Cardiac fibroblast (primary cell): ENCODE measurements around the gene PARP2.
"Not testable (repeated sequence)": the region's sequence is repeated elsewhere in the genome, so short reads cannot be mapped to it uniquely, and the experiment has no call there.

Experiments used
- DNase-seq, 2 donors: peaks; one replicate each; pipeline versions ENCODE4 v3.0.0 to v3.0.0-alpha.2; 2010; ENCODE audit warnings: low read depth in 2 of 2
- H3K4me3 ChIP-seq, 2 donors: replicated peaks in 1 of 2; 1 replicate in 1 of 2; 2 replicates in 1 of 2; pipeline ENCODE4 v1.5.1; 2011; ENCODE audit warnings: low read depth in 2 of 2, low read length in 2 of 2, mild to moderate bottlenecking in 2 of 2, moderate library complexity in 1 of 2
- TF ChIP-seq, protein P1 (sequence below): IDR thresholded peaks from one replicate; pipeline ENCODE4 v1.5.1; 2011; ENCODE audit warnings: low read depth, mild to moderate bottlenecking, low read length, inconsistent platforms

Gene PARP2

DNA sequence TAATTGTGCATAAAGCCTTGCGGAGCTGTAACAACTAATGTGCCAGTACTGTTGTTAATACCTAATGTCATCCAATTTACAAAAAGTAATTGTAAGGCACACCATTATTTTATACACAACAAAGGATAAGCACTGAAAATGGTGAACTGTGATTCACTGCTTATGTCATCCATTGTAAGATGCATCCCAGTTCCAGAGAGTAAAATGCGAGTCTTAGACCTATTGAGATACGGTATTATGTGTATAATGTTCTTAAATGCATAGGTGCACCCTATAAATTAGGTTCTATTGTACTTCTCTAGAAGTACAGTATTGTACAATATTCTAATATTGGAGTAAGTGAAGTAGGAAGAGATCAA lies 406 bp downstream of the PARP2 start:
- peak overlapping the region; percentile 72 to 92 for H3K4me3 ChIP-seq
- peak; percentile 26 to 60 for DNase-seq
- TF ChIP-seq, protein P1, sequence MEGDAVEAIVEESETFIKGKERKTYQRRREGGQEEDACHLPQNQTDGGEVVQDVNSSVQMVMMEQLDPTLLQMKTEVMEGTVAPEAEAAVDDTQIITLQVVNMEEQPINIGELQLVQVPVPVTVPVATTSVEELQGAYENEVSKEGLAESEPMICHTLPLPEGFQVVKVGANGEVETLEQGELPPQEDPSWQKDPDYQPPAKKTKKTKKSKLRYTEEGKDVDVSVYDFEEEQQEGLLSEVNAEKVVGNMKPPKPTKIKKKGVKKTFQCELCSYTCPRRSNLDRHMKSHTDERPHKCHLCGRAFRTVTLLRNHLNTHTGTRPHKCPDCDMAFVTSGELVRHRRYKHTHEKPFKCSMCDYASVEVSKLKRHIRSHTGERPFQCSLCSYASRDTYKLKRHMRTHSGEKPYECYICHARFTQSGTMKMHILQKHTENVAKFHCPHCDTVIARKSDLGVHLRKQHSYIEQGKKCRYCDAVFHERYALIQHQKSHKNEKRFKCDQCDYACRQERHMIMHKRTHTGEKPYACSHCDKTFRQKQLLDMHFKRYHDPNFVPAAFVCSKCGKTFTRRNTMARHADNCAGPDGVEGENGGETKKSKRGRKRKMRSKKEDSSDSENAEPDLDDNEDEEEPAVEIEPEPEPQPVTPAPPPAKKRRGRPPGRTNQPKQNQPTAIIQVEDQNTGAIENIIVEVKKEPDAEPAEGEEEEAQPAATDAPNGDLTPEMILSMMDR = no peak

DNA sequence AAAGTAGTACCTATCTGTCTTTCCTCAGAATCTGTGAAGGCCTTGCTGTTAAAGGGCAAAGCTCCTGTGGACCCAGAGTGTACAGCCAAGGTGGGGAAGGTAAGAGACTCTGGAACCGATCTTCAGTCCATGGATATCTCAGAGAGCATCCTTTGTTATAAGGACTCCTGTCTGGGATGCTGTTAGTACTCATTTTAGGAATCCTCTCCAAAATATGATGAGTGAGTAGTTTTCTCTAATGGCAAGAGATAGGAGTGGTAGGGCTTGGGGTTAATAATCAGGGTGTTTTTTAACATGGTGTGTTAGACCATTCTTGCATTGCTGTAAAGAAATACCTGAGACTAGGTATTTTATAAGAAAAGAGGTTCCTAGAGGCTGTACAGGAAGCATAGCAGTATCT lies 1.9 kb downstream of the PARP2 start:
- no peak for DNase-seq
- no peak overlapping the region for H3K4me3 ChIP-seq
- TF ChIP-seq, protein P1 = no peak

DNA sequence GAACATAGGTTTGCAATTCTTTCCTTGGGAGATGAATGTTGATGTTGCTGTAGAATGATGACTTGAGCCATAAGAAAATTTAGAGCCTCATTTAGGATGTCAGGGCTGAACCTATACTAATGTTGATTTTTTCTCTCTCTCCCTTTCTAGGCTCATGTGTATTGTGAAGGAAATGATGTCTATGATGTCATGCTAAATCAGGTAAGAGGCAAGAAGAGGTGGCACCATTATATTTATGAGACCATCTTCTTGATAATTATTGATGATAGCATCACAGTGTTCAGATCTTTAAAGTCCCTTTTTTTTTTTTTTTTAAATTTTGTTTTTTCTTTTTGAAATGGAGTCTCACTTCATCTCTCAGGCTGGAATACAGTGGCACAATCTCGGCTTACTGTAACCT lies 3.3 kb downstream of the PARP2 start:
- TF ChIP-seq, protein P1 = no peak
- no peak for DNase-seq
- H3K4me3 ChIP-seq = no peak overlapping the region

DNA sequence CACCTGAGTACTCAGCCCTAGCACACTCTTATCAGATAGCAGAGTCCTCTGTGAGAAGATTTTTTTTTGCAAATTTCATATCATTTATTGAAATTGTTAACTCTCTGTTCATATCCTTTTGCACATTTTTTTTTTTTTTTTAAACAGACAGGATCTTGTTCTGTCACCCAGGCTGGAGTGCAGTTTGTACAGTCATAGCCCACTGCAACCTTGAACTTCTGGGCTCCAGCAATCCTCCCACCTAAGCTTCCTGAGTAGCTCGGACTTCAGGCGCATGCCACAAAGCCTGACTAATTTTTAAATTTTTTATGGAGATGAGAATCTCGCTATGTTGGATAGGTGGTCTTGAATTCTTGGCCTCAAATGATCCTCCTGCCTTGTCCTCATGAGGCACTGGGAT lies 4.3 kb downstream of the PARP2 start:
- no peak overlapping the region for H3K4me3 ChIP-seq
- no peak for DNase-seq
- TF ChIP-seq, protein P1 = no peak

DNA sequence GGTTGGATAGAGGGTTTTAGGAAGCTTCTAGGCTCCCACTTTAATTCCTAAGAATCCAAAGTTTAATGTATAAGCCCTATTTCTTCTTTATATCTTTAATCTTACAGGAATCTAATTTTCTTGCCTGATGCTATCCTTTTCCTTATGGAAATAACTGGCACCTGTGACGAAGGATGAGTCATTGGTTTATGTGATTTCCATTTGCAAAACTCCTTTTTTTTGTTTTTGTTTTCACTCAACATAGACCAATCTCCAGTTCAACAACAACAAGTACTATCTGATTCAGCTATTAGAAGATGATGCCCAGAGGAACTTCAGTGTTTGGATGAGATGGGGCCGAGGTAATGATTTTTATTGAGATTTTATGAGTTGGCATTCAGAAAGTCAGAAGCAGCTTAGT lies 6.8 kb downstream of the PARP2 start:
- no peak for DNase-seq
- TF ChIP-seq, protein P1 = no peak
- no peak overlapping the region for H3K4me3 ChIP-seq

DNA sequence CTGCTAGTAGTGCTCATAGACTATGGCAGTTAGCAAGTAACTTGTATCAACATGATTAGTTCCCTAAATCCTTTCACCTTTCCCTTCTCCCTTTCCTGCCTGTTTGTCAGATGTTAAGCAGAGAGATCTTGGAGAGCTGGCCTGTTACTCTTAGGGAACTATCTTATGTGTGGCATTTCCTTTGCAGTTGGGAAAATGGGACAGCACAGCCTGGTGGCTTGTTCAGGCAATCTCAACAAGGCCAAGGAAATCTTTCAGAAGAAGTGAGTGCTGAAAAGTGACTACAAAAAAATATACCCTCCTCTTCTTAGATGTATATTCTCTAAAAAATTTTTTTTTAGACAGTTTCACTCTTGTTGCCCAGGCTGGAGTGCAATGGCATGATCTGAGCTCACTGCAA lies 7.4 kb downstream of the PARP2 start:
- no peak overlapping the region for H3K4me3 ChIP-seq
- DNase-seq = peak; percentile 22 to 44
- TF ChIP-seq, protein P1 = peak; percentile 39

DNA sequence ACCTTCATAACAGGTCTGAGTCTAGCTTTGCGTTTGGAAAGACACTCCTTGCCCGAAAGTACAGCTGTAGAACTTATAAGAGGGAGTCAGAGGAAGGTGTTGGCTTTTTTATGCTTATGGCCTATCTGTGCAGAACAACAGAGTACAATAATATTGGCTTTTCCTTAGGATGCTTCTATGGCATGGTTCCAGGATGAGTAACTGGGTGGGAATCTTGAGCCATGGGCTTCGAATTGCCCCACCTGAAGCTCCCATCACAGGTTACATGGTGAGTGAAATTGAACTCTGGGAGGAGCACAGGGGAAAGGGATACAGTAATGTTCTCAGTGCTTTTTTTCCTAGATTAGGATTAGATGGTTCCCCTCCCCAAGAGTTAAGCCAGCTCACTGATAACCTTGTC lies 13.0 kb downstream of the PARP2 start:
- TF ChIP-seq, protein P1 = no peak
- peak in 1 of 2 donors; percentile 12 for DNase-seq
- H3K4me3 ChIP-seq = no peak overlapping the region

DNA sequence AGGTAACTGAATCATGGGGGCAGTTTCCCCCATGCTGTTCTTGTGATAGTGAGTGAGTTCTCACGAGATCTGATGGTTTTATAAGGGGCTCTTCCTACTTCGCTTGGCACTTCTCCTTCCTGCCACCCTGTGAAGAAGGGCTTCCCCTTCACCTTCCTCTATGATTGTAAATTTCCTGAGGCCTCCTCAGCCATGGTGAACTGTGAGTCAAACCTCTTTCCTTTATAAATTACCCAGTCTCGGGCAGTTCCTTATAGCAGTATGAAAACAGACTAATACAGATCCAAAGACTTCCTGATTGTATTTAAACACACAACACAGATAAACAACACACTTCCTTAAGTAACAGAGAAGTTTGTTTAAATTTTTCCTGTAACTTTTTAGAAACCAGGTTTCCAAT lies 15.0 kb downstream of the PARP2 start:
- not testable (repeated sequence) for DNase-seq, H3K4me3 ChIP-seq
